ENCODE results near the gene NCS1.

The NCS1 gene

GRCh38 chr9:130172161-130172857, at the start of gene NCS1:
NCS1 (plus strand) TSS chr9:130172404; CDS start chr9:130172664, 260 bp downstream.
- DNase-seq (ENCODE audit: low read depth, low spot score) = no peak
- Histone ChIP-seq H3K4me3 (peak within 1 kb of the TSS; percentile 88), H3K27ac (no peak within 1 kb of the TSS), H3K9me3 (ENCODE audit: low read depth, low read length) (no peaks in the 10 kb centered on the region), H3K36me3 (ENCODE audit: insufficient read depth, low read length) (peaks cover 14% of the 10 kb centered on the region; the same call in 1 of the 2 replicates), H3K9ac (ENCODE audit: insufficient read length) (peak within 1 kb of the TSS; percentile 71)
- TF ChIP-seq EZH2 (IDR thresholded peaks at IDR 0.05) (no peak), POLR2AphosphoS5 (IDR thresholded peaks at IDR 0.05; ENCODE audit: borderline replicate concordance, low read depth, low read length) (no peak), FOXP2 (optimal IDR thresholded peaks at IDR 0.05; ENCODE audit: control extremely low read depth, extremely low read length, insufficient read depth) (no peak)

- H3K4me3 ChIP-seq = no peak overlapping the region
- H3K9me3 ChIP-seq (ENCODE audit: low read depth, low read length) = no peaks in the 10 kb centered on the region
- H3K9ac ChIP-seq (ENCODE audit: insufficient read length) = no peak overlapping the region
- 0 out of 2 replicates have a peak, but pooled peaks cover 9% of the 10 kb centered on the region for H3K36me3 ChIP-seq (ENCODE audit: insufficient read depth, low read length)
- no peak overlapping the region for H3K27ac ChIP-seq
- TF ChIP-seq POLR2AphosphoS5 (IDR thresholded peaks at IDR 0.05; ENCODE audit: borderline replicate concordance, low read depth, low read length) = no peak
- no peak for TF ChIP-seq EZH2 (IDR thresholded peaks at IDR 0.05)
- TF ChIP-seq FOXP2 (optimal IDR thresholded peaks at IDR 0.05; ENCODE audit: control extremely low read depth, extremely low read length, insufficient read depth) = no peak
- no peak for DNase-seq (ENCODE audit: low read depth, low spot score)
Measured at GRCh38 chr9:130122456-130122855, 49.7 kb upstream of the NCS1 start.

DNA sequence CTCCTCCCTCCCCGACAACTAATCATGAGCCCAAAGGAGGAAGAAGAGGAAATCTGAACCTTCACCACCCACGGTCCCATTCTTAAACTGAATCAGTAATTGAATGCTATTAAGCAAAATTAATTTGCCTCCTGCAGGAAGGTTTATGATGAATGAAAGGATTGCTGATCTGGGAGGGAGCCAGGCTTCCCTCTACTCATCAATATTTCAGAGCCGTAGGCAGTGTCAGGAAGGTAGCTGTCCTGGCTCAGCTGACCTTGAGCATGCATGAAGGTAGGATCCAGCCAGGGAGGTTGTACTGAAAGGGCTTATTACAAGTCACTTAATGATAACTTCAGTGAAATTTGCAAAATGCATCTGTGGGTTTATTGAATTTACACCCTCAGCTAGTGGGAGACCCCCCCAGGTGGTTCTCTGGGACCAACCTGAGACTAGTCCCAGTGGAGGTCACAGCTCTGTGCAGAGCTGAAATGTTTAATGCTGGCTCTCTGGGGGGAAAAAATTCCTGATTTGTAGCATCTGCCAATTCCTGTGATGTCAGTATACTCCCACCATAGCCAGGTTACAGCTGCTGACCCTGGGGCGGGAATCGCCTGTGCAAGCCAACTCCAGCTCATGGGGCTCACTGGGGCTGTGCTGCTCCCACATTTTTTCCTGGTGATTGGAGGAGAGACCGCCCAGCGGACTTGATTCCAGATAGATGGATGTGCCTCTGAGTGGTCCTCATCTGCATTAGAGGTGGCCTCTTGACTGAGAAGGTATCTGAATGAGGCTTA, 47.9 kb upstream of the NCS1 start:
- no peak for DNase-seq (ENCODE audit: low read depth, low spot score)
- TF ChIP-seq POLR2AphosphoS5 (IDR thresholded peaks at IDR 0.05; ENCODE audit: borderline replicate concordance, low read depth, low read length) (no peak), EZH2 (IDR thresholded peaks at IDR 0.05) (no peak), FOXP2 (optimal IDR thresholded peaks at IDR 0.05; ENCODE audit: control extremely low read depth, extremely low read length, insufficient read depth) (no peak)
- H3K36me3 ChIP-seq (ENCODE audit: insufficient read depth, low read length) = peaks cover 21% of the 10 kb centered on the region; the same call in 1 of the 2 replicates

GRCh38 chr9:130126721-130127433, 45.3 kb upstream of the NCS1 start:
- 0 out of 2 replicates have a peak overlapping the region, but pooled peaks have one; percentile 25 for H3K27ac ChIP-seq
- no peak overlapping the region for H3K9ac ChIP-seq (ENCODE audit: insufficient read length)
- TF ChIP-seq POLR2AphosphoS5 (IDR thresholded peaks at IDR 0.05; ENCODE audit: borderline replicate concordance, low read depth, low read length) = no peak
- TF ChIP-seq EZH2 (IDR thresholded peaks at IDR 0.05) = no peak
- no peak for TF ChIP-seq FOXP2 (optimal IDR thresholded peaks at IDR 0.05; ENCODE audit: control extremely low read depth, extremely low read length, insufficient read depth)
- H3K36me3 ChIP-seq (ENCODE audit: insufficient read depth, low read length) = peaks cover 25% of the 10 kb centered on the region; the same call in 1 of the 2 replicates
- no peak overlapping the region for H3K4me3 ChIP-seq
- H3K9me3 ChIP-seq (ENCODE audit: low read depth, low read length) = no peaks in the 10 kb centered on the region
- DNase-seq (ENCODE audit: low read depth, low spot score) = no peak

More for the DNA sequence above, 47.9 kb upstream of the NCS1 start:
- Histone ChIP-seq H3K4me3 (no peak overlapping the region), H3K9ac (ENCODE audit: insufficient read length) (no peak overlapping the region), H3K9me3 (ENCODE audit: low read depth, low read length) (no peaks in the 10 kb centered on the region), H3K27ac (no peak overlapping the region)

DNA sequence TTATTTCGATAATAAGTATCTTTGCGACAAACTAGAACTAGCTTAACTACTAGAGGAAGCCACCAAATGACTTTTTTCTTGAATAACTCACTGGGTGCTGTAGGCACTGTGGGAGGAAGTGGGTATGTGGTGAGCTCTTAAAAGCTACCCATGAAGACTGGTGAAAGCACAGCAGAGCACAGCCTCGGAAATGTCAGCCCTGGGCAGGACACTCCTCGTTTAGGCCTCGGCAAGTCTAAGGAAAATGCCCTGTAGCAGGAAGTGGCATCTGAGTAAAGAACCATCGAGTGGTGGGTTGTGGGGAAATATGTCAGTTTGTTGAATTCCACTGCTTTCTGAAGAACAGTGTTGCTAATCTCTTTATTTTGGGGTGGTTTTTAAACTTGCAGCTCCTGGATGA, 44.0 kb upstream of the NCS1 start:
- H3K4me3 ChIP-seq = no peak overlapping the region
- H3K27ac ChIP-seq = peak overlapping the region; percentile 46; the same call in 1 of the 2 replicates
- H3K9ac ChIP-seq (ENCODE audit: insufficient read length) = no peak overlapping the region
- peaks cover 25% of the 10 kb centered on the region; the same call in 1 of the 2 replicates for H3K36me3 ChIP-seq (ENCODE audit: insufficient read depth, low read length)
- no peaks in the 10 kb centered on the region for H3K9me3 ChIP-seq (ENCODE audit: low read depth, low read length)
- TF ChIP-seq FOXP2 (optimal IDR thresholded peaks at IDR 0.05; ENCODE audit: control extremely low read depth, extremely low read length, insufficient read depth) (no peak), EZH2 (IDR thresholded peaks at IDR 0.05) (no peak), POLR2AphosphoS5 (IDR thresholded peaks at IDR 0.05; ENCODE audit: borderline replicate concordance, low read depth, low read length) (no peak)
- DNase-seq (ENCODE audit: low read depth, low spot score) = no peak

- H3K4me3 ChIP-seq = no peak overlapping the region
- DNase-seq (ENCODE audit: low read depth, low spot score) = no peak
- H3K36me3 ChIP-seq (ENCODE audit: insufficient read depth, low read length) = peaks cover 25% of the 10 kb centered on the region; the same call in 1 of the 2 replicates
- H3K27ac ChIP-seq = peak overlapping the region; percentile 46; the same call in 1 of the 2 replicates
- H3K9me3 ChIP-seq (ENCODE audit: low read depth, low read length) = no peaks in the 10 kb centered on the region
- no peak overlapping the region for H3K9ac ChIP-seq (ENCODE audit: insufficient read length)
- TF ChIP-seq EZH2 (IDR thresholded peaks at IDR 0.05) (no peak), FOXP2 (optimal IDR thresholded peaks at IDR 0.05; ENCODE audit: control extremely low read depth, extremely low read length, insufficient read depth) (no peak), POLR2AphosphoS5 (IDR thresholded peaks at IDR 0.05; ENCODE audit: borderline replicate concordance, low read depth, low read length) (no peak)
Measured at GRCh38 chr9:130128733-130129431, 43.3 kb upstream of the NCS1 start.

DNA sequence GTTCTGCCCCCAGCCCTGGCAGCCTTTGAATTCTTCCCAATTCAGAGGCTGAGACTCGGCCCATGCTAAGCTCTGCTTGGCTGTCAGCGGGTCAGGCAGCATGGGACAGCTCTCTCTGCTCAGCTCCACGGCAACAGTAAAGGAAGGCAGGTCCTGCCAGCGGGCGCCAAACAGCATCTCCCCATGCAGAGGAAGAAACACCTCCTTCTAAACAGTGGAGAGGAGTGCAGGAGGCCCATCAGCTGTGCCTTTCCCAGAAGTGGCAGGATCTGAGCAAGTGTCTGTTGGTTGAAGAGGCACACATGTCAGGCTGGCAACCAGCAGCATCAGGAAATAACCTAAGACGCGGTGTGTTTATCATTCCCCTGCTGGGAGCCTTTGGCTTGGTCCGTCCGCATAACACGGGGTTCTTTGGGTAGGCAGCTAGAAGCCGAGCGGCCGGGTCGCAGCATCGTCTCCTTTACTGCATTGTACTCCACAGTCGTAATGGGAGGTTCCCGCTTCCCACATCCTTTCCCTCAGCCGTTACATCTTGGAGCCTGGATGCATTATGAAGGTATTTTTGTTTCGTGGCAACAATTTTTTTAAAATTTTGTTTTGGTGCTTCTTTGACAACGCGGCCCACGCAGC, 42.7 kb upstream of the NCS1 start:
- no peak for TF ChIP-seq EZH2 (IDR thresholded peaks at IDR 0.05)
- TF ChIP-seq POLR2AphosphoS5 (IDR thresholded peaks at IDR 0.05; ENCODE audit: borderline replicate concordance, low read depth, low read length) = no peak
- no peak for TF ChIP-seq FOXP2 (optimal IDR thresholded peaks at IDR 0.05; ENCODE audit: control extremely low read depth, extremely low read length, insufficient read depth)
- no peak for DNase-seq (ENCODE audit: low read depth, low spot score)
- Histone ChIP-seq H3K27ac (no peak overlapping the region), H3K9me3 (ENCODE audit: low read depth, low read length) (no peaks in the 10 kb centered on the region), H3K36me3 (ENCODE audit: insufficient read depth, low read length) (peaks cover 25% of the 10 kb centered on the region; the same call in 1 of the 2 replicates), H3K9ac (ENCODE audit: insufficient read length) (no peak overlapping the region), H3K4me3 (no peak overlapping the region)
